ENCODE data around the gene CRYBG3. TPM values are rescaled to one million over a fixed set of nuclear protein-coding genes. Genes with fewer than 3 reads are reported as not detected.
A peak's percentile ranks its signal among the peaks of the same experiment; 100 is the strongest.

CRYBG3 gene
- total RNA-seq, 2 donors from 2014 or later = 15.7 to 22.2 TPM

GRCh38 chr3:97970956-97971620 lies 149.3 kb downstream of the CRYBG3 start:
- no peak for TF ChIP-seq CTCF (IDR thresholded peaks at IDR 0.05)
- Histone ChIP-seq H3K9me3 (no peaks in the 10 kb centered on the region), H3K27ac (peak overlapping the region; percentile 80), H3K4me1 (peaks cover 4% of the 10 kb centered on the region), H3K9ac (ENCODE audit: low read depth in 2 of 2, low read length in 2 of 2) (peak overlapping the region; percentile 75), H3K36me3 (no peaks in the 10 kb centered on the region), H3K4me3 (peak overlapping the region; percentile 77), H3K27me3 (no peaks in the 10 kb centered on the region)
- DNase-seq = no peak
- intact Hi-C loops (cut with DNase I) = loop anchor here (10.0 kb wide), 1 partner anchor 146 kb away; the partner anchor contains the start of gene CRYBG3

GRCh38 chr3:97971679-97972567 lies 150.1 kb downstream of the CRYBG3 start, which contains the start of gene RIOX2:
RIOX2 (minus strand) TSS chr3:97972431; CDS start chr3:97967593, 4,838 bp downstream.
- H3K27ac ChIP-seq = peak within 1 kb of the TSS; percentile 80
- no peaks in the 10 kb centered on the region for H3K36me3 ChIP-seq
- peaks cover 4% of the 10 kb centered on the region for H3K4me1 ChIP-seq
- H3K4me3 ChIP-seq = peak within 1 kb of the TSS; percentile 77
- TF ChIP-seq CTCF (IDR thresholded peaks at IDR 0.05) = no peak
- no peaks in the 10 kb centered on the region for H3K9me3 ChIP-seq
- intact Hi-C loops (cut with DNase I) = loop anchor here (10.0 kb wide), 1 partner anchor 147 kb away; the partner anchor contains the start of gene CRYBG3
- peak within 1 kb of the TSS; percentile 75 for H3K9ac ChIP-seq (ENCODE audit: low read depth in 2 of 2, low read length in 2 of 2)
- H3K27me3 ChIP-seq = no peaks in the 10 kb centered on the region
- DNase-seq = peak; percentile 80

- intact Hi-C loops (cut with DNase I) = loop anchor here (10.0 kb wide), 1 partner anchor 148 kb away; the partner anchor contains the start of gene CRYBG3
- H3K9me3 ChIP-seq = no peaks in the 10 kb centered on the region
- H3K4me3 ChIP-seq = peak overlapping the region; percentile 77
- H3K27me3 ChIP-seq = no peaks in the 10 kb centered on the region
- H3K4me1 ChIP-seq = peaks cover 4% of the 10 kb centered on the region
- no peak overlapping the region for H3K9ac ChIP-seq (ENCODE audit: low read depth in 2 of 2, low read length in 2 of 2)
- H3K36me3 ChIP-seq = no peaks in the 10 kb centered on the region
- peak overlapping the region; percentile 80 for H3K27ac ChIP-seq
- no peak for DNase-seq
- no peak for TF ChIP-seq CTCF (IDR thresholded peaks at IDR 0.05)
These were observed 151.2 kb downstream of the CRYBG3 start for GRCh38 chr3:97972976-97973375.

- H3K4me1 ChIP-seq = peaks cover 4% of the 10 kb centered on the region
- H3K4me3 ChIP-seq = no peak overlapping the region
- no peak for DNase-seq
- no peaks in the 10 kb centered on the region for H3K9me3 ChIP-seq
- no peaks in the 10 kb centered on the region for H3K36me3 ChIP-seq
- no peaks in the 10 kb centered on the region for H3K27me3 ChIP-seq
- H3K27ac ChIP-seq = no peak overlapping the region
- no peak for TF ChIP-seq CTCF (IDR thresholded peaks at IDR 0.05)
- H3K9ac ChIP-seq (ENCODE audit: low read depth in 2 of 2, low read length in 2 of 2) = no peak overlapping the region
- intact Hi-C loops (cut with DNase I) = loop anchor here (10.0 kb wide), 1 partner anchor 150 kb away; the partner anchor contains the start of gene CRYBG3
These were observed 153.2 kb downstream of the CRYBG3 start for GRCh38 chr3:97974996-97975395.

- no peak for DNase-seq
- intact Hi-C loops (cut with DNase I) = loop anchor here (10.0 kb wide), 1 partner anchor 151 kb away; the partner anchor contains the start of gene CRYBG3
- Histone ChIP-seq H3K9me3 (no peaks in the 10 kb centered on the region), H3K27ac (no peak overlapping the region), H3K4me3 (no peak overlapping the region), H3K4me1 (peaks cover 4% of the 10 kb centered on the region), H3K36me3 (no peaks in the 10 kb centered on the region), H3K9ac (ENCODE audit: low read depth in 2 of 2, low read length in 2 of 2) (no peak overlapping the region), H3K27me3 (no peaks in the 10 kb centered on the region)
- no peak for TF ChIP-seq CTCF (IDR thresholded peaks at IDR 0.05)
These were observed 153.7 kb downstream of the CRYBG3 start for GRCh38 chr3:97975466-97975865.

All from colonic mucosa (tissue), 4 donors.